GM21367 (cell line): Measurements from ENCODE around the gene C21orf91.

ENCODE experiments used
- ATAC-seq: cut with Tn5 transposase; IDR thresholded peaks from one replicate; pipeline ENCODE4 v1.9.1; 2021; ENCODE audit not compliant: unreplicated experiment

C21orf91 gene

GRCh38 chr21:17798796-17799195, 20.4 kb downstream of the C21orf91 start:
- no peak for ATAC-seq

GRCh38 chr21:17797967-17798366, 21.2 kb downstream of the C21orf91 start:
- ATAC-seq: no peak

GRCh38 chr21:17796503-17796902, 22.7 kb downstream of the C21orf91 start:
- no peak for ATAC-seq

- ATAC-seq: no peak
Measured at GRCh38 chr21:17796037-17796403, 23.1 kb downstream of the C21orf91 start.

- no peak for ATAC-seq
Measured at GRCh38 chr21:17795146-17796036, 23.8 kb downstream of the C21orf91 start.

- no peak for ATAC-seq
Measured at GRCh38 chr21:17794518-17795145, 24.5 kb downstream of the C21orf91 start.

- peak; percentile 48 for ATAC-seq
Measured at GRCh38 chr21:17793246-17794123, 25.7 kb downstream of the C21orf91 start.

- no peak for ATAC-seq
Measured at GRCh38 chr21:17789656-17790055, 29.5 kb downstream of the C21orf91 start.

GRCh38 chr21:17789069-17789468, 30.1 kb downstream of the C21orf91 start:
- ATAC-seq: no peak

- ATAC-seq: no peak
Measured at GRCh38 chr21:17786851-17787181, 32.3 kb downstream of the C21orf91 start.

GRCh38 chr21:17786071-17786850, 32.9 kb downstream of the C21orf91 start:
- no peak for ATAC-seq

- ATAC-seq: no peak
Measured at GRCh38 chr21:17785403-17785788, 33.8 kb downstream of the C21orf91 start.

GRCh38 chr21:17784604-17785402, 34.4 kb downstream of the C21orf91 start:
- peak; percentile 50 for ATAC-seq

- peak; percentile 39 for ATAC-seq
Measured at GRCh38 chr21:17784180-17784598, 35.0 kb downstream of the C21orf91 start.

GRCh38 chr21:17783481-17784179, 35.5 kb downstream of the C21orf91 start:
- peak; percentile 36 for ATAC-seq

- no peak for ATAC-seq
Measured at GRCh38 chr21:17783003-17783402, 36.2 kb downstream of the C21orf91 start.

- no peak for ATAC-seq
Measured at GRCh38 chr21:17782051-17782450, 37.1 kb downstream of the C21orf91 start.

- ATAC-seq: no peak
Measured at GRCh38 chr21:17781524-17781923, 37.6 kb downstream of the C21orf91 start.

- peak; percentile 42 for ATAC-seq
Measured at GRCh38 chr21:17780539-17780938, 38.6 kb downstream of the C21orf91 start.
